ENCODE measurements around the gene NID1. TPM values are rescaled to one million over a fixed set of nuclear protein-coding genes. Genes with fewer than 3 reads are reported as not detected.

NID1 gene
- total RNA-seq, 1 experiment from 2014 or later = 0.32 TPM

DNA sequence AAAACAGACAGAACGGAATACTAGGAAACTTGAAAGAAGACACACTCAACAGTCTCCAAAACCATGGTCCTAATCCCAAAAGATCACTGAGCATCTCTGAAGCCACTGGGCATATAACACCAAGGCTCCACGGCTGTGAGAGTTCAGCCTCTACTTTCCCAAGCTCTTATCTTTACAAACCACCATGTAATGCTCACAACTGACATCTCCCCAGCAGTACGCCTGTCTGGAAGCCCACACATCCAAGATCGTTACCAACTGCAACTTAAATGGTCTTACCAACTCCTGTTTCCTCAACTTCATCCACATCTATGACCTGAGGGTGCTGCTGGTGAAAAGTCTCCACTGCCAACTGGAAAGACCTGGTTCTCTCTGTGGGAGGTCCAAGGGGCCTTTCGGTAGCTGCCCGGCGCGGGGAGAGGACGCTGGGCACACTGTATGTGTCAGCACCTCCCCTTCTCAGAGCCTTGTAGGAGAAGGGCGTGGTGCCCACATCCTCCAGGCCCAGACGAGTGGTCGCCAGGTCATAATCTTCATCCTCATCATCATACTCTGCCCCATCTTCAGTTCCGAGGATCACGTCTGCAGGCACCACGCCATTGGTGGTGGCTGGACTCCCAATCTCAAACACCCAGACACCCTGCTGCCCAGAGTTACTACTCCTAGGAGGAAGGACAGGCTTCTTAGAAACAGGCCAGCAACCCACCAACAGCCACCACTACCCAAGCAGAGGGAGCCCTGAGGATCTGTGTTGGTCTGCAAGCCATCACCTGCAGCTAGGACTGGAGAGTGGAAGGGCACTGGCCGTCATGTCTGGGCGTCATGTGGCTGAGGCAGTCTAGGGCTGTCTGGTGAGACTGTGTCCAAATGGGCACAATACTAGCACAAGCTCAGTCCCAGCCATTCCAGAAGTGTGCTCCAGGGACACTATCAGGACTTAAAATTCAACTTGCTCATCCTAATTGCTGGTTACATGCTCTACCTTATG lies 23.0 kb downstream of the NID1 start:
- no peak for TF ChIP-seq ELF1 (IDR thresholded peaks at IDR 0.05; ENCODE audit: borderline replicate concordance, low read depth)
- TF ChIP-seq ATF3 (IDR thresholded peaks at IDR 0.05) = no peak
- TF ChIP-seq POLR2AphosphoS5 (IDR thresholded peaks at IDR 0.05; ENCODE audit: low read depth, low read length) = no peak
- no peak for TF ChIP-seq YY1 (IDR thresholded peaks at IDR 0.05; ENCODE audit: extremely low read depth, insufficient replicate concordance, low read depth, low read length)
- no peak for TF ChIP-seq ZNF274 (IDR thresholded peaks at IDR 0.05; ENCODE audit: low read depth, low read length)
- TF ChIP-seq RAD21 (IDR thresholded peaks at IDR 0.05; ENCODE audit: low read depth) = no peak
- no peak for TF ChIP-seq JUND (IDR thresholded peaks at IDR 0.05)
- TF ChIP-seq SP1 (IDR thresholded peaks at IDR 0.05; ENCODE audit: low read depth) = no peak
- no peak for TF ChIP-seq EZH2phosphoT487 (IDR thresholded peaks at IDR 0.05; ENCODE audit: borderline replicate concordance)
- H3K4me3 ChIP-seq (replicated peaks in 1 of 2; ENCODE audit: low read depth in 1 of 2, low read length in 2 of 2) = no peak overlapping the region
- H4K20me1 ChIP-seq (ENCODE audit: insufficient read depth) = no peaks in the 10 kb centered on the region
- no peaks in the 10 kb centered on the region for H3K9me2 ChIP-seq (ENCODE audit: insufficient read depth)
- DNase-seq (ENCODE audit: low read depth, low spot score) (no peak), ATAC-seq (no peak)
- H3K9ac ChIP-seq (ENCODE audit: low read length) = no peak overlapping the region
- intact Hi-C loops (cut with micrococcal nuclease) = no loop called here
- CTCF ChIA-PET = no interaction called here
- no peaks in the 10 kb centered on the region for H3K27me3 ChIP-seq (ENCODE audit: insufficient read depth, low read length)
- no peak overlapping the region for H2AFZ ChIP-seq (ENCODE audit: low read depth, low read length, poor library complexity, severe bottlenecking)
- H3K4me1 ChIP-seq (ENCODE audit: control insufficient read depth in 1 of 2, insufficient read depth in 2 of 2, low read length in 2 of 2) = no peaks in the 10 kb centered on the region
- BruUV-seq (replicated peaks) = no TSS peak
- no peaks in the 10 kb centered on the region for H3K79me2 ChIP-seq (ENCODE audit: insufficient read depth, low read length)
- RAD21 ChIA-PET (ENCODE audit: low non-redundant PET in 1 of 2, low total read pairs in 2 of 2, uncharacterized antibody in 2 of 2, unreplicated experiment in 2 of 2) = no interaction called here
- POLR2A ChIA-PET = no interaction called here
- no peaks in the 10 kb centered on the region for H3K9me3 ChIP-seq (ENCODE audit: control insufficient read depth in 1 of 2, insufficient read depth in 1 of 2, low read depth in 1 of 2, low read length in 2 of 2)
- no peak overlapping the region for H3K27ac ChIP-seq (ENCODE audit: low read depth, low read length)
- H3K4me2 ChIP-seq (ENCODE audit: low read length) = no peak overlapping the region
- H3K36me3 ChIP-seq (ENCODE audit: control insufficient read depth in 1 of 2, insufficient read depth in 2 of 2, low read length in 2 of 2) = no peaks in the 10 kb centered on the region

All from HCT116 (cell line).